GM12891 (cell line): ENCODE measurements around the gene CLIC6.

Source experiments
- POLR2A ChIP-seq: IDR thresholded peaks from 2 replicates; pipeline ENCODE4 v1.6.1; 2011; ENCODE audit warnings: low read depth, low read length, control low read depth
- POLR2AphosphoS5 ChIP-seq: IDR thresholded peaks from 2 replicates; pipeline ENCODE4 v1.6.1; 2011; ENCODE audit warnings: low read depth, low read length, control low read depth
- POU2F2 ChIP-seq: IDR thresholded peaks from 2 replicates; pipeline ENCODE4 v1.6.1; 2011; ENCODE audit warnings: low read depth, mild to moderate bottlenecking, control low read depth, low read length, moderate library complexity
- SPI1 ChIP-seq: IDR thresholded peaks from 2 replicates; pipeline ENCODE4 v1.6.1; 2011; ENCODE audit warnings: low read depth, low read length, control low read depth
- TAF1 ChIP-seq: IDR thresholded peaks from 2 replicates; pipeline ENCODE4 v1.6.1; 2011; ENCODE audit warnings: low read depth, low read length, control low read depth

GRCh38 chr21:34761758-34762330 is 93.0 kb downstream of the CLIC6 start:
- TF ChIP-seq SPI1 (no peak), TAF1 (no peak), POLR2AphosphoS5 (no peak), POLR2A (no peak), POU2F2 (no peak)
